Panc1 (cell line): ENCODE data around the gene EED. TPM values are rescaled to one million over a fixed set of nuclear protein-coding genes. Genes with fewer than 3 reads are reported as not detected.
"Not testable (repeated sequence)": the region's sequence is repeated elsewhere in the genome, so short reads cannot be mapped to it uniquely, and the experiment has no call there.

ENCODE experiments used
- ATAC-seq: fragments of 200-7000 bp; cut with Tn5 transposase; 2 replicates; pipeline ENCODE4 v1.9.1; 2020; ENCODE audit warnings: mild to moderate bottlenecking, moderate library complexity
- BruUV-seq: library from RNA; stranded (reverse); fragments of 400-500 nt; replicated peaks from 2 replicates; lab custom pipeline; 2021; lab: Mats Ljungman, UMichigan
- CTCF ChIA-PET: fragments of 300-600 bp; sonication (Branson Sonifier 250); formaldehyde crosslinking; loops from one replicate; lab custom pipeline; 2022; ENCODE audit warnings: antibody characterized with exemption; lab: Charles Lee
- POLR2A ChIA-PET: fragments of 300-600 bp; sonication (Branson Sonifier 250); formaldehyde crosslinking; loops from one replicate; lab custom pipeline; 2022; ENCODE audit warnings: antibody characterized with exemption; lab: Charles Lee
- DNase-seq: peaks from one replicate; pipeline ENCODE4 v3.0.0-alpha.2; 2010; ENCODE audit warnings: low read depth, low spot score
- H3K27ac ChIP-seq: 2 replicates; pipeline ENCODE4 v1.5.1; 2011; ENCODE audit warnings: mild to moderate bottlenecking, low read length, inconsistent platforms
- H3K27me3 ChIP-seq: fragments of 200-500 bp; sonication (Bioruptor generic); 2 replicates; pipeline ENCODE4 v1.6.0; 2014; ENCODE audit warnings: low read length, inconsistent platforms; ENCODE audit not compliant: control insufficient read depth, insufficient read depth
- H3K36me3 ChIP-seq: fragments of 200-500 bp; sonication (Bioruptor generic); 2 replicates; pipeline ENCODE4 v1.5.1; 2014; ENCODE audit warnings: inconsistent platforms, mild to moderate bottlenecking, low read length, moderate library complexity; ENCODE audit not compliant: control insufficient read depth, insufficient read depth
- H3K4me1 ChIP-seq: 2 replicates; pipeline ENCODE4 v1.5.1; 2011; ENCODE audit warnings: inconsistent platforms, mild to moderate bottlenecking, low read length, moderate library complexity; ENCODE audit not compliant: control insufficient read depth, insufficient read depth
- H3K4me3 ChIP-seq, 2 experiments: 2 replicates each; pipeline ENCODE4 v1.5.1; 2011 to 2012; ENCODE audit warnings: low read depth in 2 of 2, low read length in 2 of 2, mild to moderate bottlenecking in 2 of 2, inconsistent platforms in 1 of 2, moderate library complexity in 1 of 2
- H3K9me3 ChIP-seq: fragments of 200-500 bp; sonication (Bioruptor generic); 2 replicates; pipeline ENCODE4 v1.5.1; 2014; ENCODE audit warnings: low read depth, mild to moderate bottlenecking, inconsistent platforms, low read length, moderate library complexity; ENCODE audit not compliant: control insufficient read depth, insufficient read depth
- POLR2AphosphoS5 ChIP-seq: IDR thresholded peaks from 2 replicates; pipeline ENCODE4 v1.6.1; 2012; ENCODE audit warnings: mild to moderate bottlenecking, low read depth, low read length, moderate library complexity
- SIN3A ChIP-seq: IDR thresholded peaks from 2 replicates; pipeline ENCODE4 v1.6.1; 2012; ENCODE audit warnings: low read depth, mild to moderate bottlenecking, low read length, moderate library complexity, borderline replicate concordance; ENCODE audit not compliant: insufficient read depth
- TCF7L2 ChIP-seq: IDR thresholded peaks from 2 replicates; pipeline ENCODE4 v1.6.1; 2011; ENCODE audit warnings: mild to moderate bottlenecking, low read depth, low read length, inconsistent platforms
- in situ Hi-C: cut with HindIII; loops from 2 replicates; pipeline ENCODE4 v1.10.0; 2016; ENCODE audit warnings: low sequenced_read_pairs, low pct_unique_long_range_greater_than_20kb
- intact Hi-C: fragments of 100-400 bp; cut with micrococcal nuclease; formaldehyde crosslinking; loops from one replicate; pipeline ENCODE4 v1.10.0; 2022; ENCODE audit not compliant: unreplicated experiment
- total RNA-seq: library from RNA; stranded (reverse); gene quantifications from one replicate; pipeline ENCODE4 v1.2.1, GENCODE V29; 2021; ENCODE audit not compliant: unreplicated experiment
- TF ChIP-seq, protein P1 (sequence below), 2 experiments: IDR thresholded peaks; 2 replicates each; pipeline ENCODE4 v1.6.1; 2011 to 2012; ENCODE audit warnings: low read depth in 2 of 2, control low read depth in 1 of 2, low read length in 1 of 2, mild to moderate bottlenecking in 1 of 2, moderate library complexity in 1 of 2; ENCODE audit not compliant: insufficient read depth in 1 of 2
- TF ChIP-seq, protein P2 (sequence below): fragments of 450-650 bp; IDR thresholded peaks from 2 replicates; pipeline ENCODE4 v1.5.1; 2017; ENCODE audit warnings: mild to moderate bottlenecking

The EED gene
- total RNA-seq, 1 experiment from 2014 or later, result 29.0 TPM

DNA sequence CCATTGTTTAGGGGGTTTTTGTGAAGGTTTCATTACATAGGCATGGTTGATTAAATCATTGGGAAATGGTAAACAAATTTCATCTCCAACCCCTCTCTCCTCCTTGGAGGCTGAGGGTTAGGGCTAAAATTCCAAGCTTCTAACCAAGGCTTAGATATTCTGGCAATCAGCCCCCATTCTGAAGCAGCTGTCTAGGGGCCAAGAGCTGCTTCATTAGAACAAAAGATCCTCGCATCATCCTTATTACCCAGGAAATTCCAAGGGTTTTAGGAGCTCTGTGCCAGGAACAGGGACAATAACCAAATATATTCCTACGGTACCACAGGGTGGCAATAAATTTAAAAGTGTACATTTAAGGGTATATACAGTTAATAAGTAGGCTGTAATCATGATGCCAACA, 22.5 kb upstream of the EED start:
- Histone ChIP-seq H3K27me3 (peaks cover 9% of the 10 kb centered on the region; the same call in 1 of the 2 replicates), H3K27ac (no peak overlapping the region), H3K36me3 (no peaks in the 10 kb centered on the region), H3K9me3 (no peaks in the 10 kb centered on the region), H3K4me3 (no peak overlapping the region), H3K4me1 (0 out of 2 replicates have a peak, but pooled peaks cover 4% of the 10 kb centered on the region)
- BruUV-seq, result no TSS peak
- ChIA-PET POLR2A (no interaction called here), CTCF (no interaction called here)
- ATAC-seq, result no peak
- in situ Hi-C loops (no loop called here), intact Hi-C loops (no loop called here)
- DNase-seq, result no peak
- TF ChIP-seq TCF7L2 (no peak), SIN3A (no peak), POLR2AphosphoS5 (no peak)
- TF ChIP-seq, protein P1, sequence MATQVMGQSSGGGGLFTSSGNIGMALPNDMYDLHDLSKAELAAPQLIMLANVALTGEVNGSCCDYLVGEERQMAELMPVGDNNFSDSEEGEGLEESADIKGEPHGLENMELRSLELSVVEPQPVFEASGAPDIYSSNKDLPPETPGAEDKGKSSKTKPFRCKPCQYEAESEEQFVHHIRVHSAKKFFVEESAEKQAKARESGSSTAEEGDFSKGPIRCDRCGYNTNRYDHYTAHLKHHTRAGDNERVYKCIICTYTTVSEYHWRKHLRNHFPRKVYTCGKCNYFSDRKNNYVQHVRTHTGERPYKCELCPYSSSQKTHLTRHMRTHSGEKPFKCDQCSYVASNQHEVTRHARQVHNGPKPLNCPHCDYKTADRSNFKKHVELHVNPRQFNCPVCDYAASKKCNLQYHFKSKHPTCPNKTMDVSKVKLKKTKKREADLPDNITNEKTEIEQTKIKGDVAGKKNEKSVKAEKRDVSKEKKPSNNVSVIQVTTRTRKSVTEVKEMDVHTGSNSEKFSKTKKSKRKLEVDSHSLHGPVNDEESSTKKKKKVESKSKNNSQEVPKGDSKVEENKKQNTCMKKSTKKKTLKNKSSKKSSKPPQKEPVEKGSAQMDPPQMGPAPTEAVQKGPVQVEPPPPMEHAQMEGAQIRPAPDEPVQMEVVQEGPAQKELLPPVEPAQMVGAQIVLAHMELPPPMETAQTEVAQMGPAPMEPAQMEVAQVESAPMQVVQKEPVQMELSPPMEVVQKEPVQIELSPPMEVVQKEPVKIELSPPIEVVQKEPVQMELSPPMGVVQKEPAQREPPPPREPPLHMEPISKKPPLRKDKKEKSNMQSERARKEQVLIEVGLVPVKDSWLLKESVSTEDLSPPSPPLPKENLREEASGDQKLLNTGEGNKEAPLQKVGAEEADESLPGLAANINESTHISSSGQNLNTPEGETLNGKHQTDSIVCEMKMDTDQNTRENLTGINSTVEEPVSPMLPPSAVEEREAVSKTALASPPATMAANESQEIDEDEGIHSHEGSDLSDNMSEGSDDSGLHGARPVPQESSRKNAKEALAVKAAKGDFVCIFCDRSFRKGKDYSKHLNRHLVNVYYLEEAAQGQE (IDR thresholded peaks at IDR 0.05; ENCODE audit: insufficient read depth in 1 of 2, low read depth in 2 of 2, low read length in 1 of 2), result no peak
- TF ChIP-seq, protein P2, sequence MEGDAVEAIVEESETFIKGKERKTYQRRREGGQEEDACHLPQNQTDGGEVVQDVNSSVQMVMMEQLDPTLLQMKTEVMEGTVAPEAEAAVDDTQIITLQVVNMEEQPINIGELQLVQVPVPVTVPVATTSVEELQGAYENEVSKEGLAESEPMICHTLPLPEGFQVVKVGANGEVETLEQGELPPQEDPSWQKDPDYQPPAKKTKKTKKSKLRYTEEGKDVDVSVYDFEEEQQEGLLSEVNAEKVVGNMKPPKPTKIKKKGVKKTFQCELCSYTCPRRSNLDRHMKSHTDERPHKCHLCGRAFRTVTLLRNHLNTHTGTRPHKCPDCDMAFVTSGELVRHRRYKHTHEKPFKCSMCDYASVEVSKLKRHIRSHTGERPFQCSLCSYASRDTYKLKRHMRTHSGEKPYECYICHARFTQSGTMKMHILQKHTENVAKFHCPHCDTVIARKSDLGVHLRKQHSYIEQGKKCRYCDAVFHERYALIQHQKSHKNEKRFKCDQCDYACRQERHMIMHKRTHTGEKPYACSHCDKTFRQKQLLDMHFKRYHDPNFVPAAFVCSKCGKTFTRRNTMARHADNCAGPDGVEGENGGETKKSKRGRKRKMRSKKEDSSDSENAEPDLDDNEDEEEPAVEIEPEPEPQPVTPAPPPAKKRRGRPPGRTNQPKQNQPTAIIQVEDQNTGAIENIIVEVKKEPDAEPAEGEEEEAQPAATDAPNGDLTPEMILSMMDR, result no peak

- H3K27me3 ChIP-seq, H3K27ac ChIP-seq, H3K36me3 ChIP-seq, H3K4me3 ChIP-seq, ATAC-seq, H3K4me1 ChIP-seq, in situ Hi-C loops, intact Hi-C loops, BruUV-seq, DNase-seq, H3K9me3 ChIP-seq, POLR2A ChIA-PET, CTCF ChIA-PET: not testable (repeated sequence)
These were observed 20.0 kb upstream of the EED start for GRCh38 chr11:86224575-86224974.

DNA sequence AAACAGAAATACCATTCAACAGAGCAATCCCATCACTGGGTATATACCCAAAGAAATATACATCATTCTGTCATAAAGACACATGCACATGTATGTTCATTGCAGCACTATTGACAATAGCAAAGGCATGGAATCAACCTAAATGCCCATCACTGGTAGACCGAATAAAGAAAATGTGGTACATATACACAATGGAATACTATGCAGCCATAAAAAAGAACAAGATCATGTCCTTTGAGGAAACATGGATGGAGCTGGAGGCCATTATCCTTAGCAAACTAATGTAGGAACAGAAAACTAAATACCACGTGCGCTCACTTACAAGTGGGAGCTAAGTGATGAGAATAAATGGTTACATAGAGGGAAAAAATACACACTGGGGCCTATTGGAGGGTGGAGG, 19.2 kb upstream of the EED start:
- intact Hi-C loops, H3K27me3 ChIP-seq, H3K27ac ChIP-seq, in situ Hi-C loops, ATAC-seq, H3K4me3 ChIP-seq, H3K36me3 ChIP-seq, H3K9me3 ChIP-seq, BruUV-seq, POLR2A ChIA-PET, H3K4me1 ChIP-seq, CTCF ChIA-PET, DNase-seq: not testable (repeated sequence)
